HepG2 (cell line): Measurements from ENCODE around the gene CLPSL2. TPM values are rescaled to one million over a fixed set of nuclear protein-coding genes. Genes with fewer than 3 reads are reported as not detected.

ENCODE experiments used
- AHR ChIP-seq: IDR thresholded peaks from 2 replicates; pipeline ENCODE4 v1.6.1; 2018; ENCODE audit warnings: missing genetic modification reagents, missing compliant biosample characterization
- CCAR2 ChIP-seq: fragments of 200-400 bp; formaldehyde crosslinking; optimal IDR thresholded peaks from 2 replicates; pipeline ENCODE3; 2018; ENCODE audit warnings: low read depth, mild to moderate bottlenecking, low read length, moderate library complexity
- CEBPG ChIP-seq: IDR thresholded peaks from 2 replicates; pipeline ENCODE4 v1.6.1; 2016
- DR1 ChIP-seq: sonication (generic); formaldehyde crosslinking; IDR thresholded peaks from 2 replicates; pipeline ENCODE4 v1.8.0; 2021; ENCODE audit warnings: mild to moderate bottlenecking, missing genetic modification reagents, inconsistent platforms
- FOXA3 ChIP-seq: IDR thresholded peaks from 2 replicates; pipeline ENCODE4 v1.6.1; 2016; ENCODE audit warnings: missing genetic modification reagents, missing compliant biosample characterization
- KDM3A ChIP-seq: IDR thresholded peaks from 2 replicates; pipeline ENCODE4 v1.6.1; 2018; ENCODE audit warnings: low read depth, missing compliant biosample characterization
- KMT2A ChIP-seq: sonication (generic); formaldehyde crosslinking; IDR thresholded peaks from 2 replicates; pipeline ENCODE4 v1.4.0; 2020; ENCODE audit warnings: missing genetic modification reagents
- NFIB ChIP-seq: sonication (generic); formaldehyde crosslinking; IDR thresholded peaks from 2 replicates; pipeline ENCODE4 v1.9.0; 2021; ENCODE audit warnings: missing genetic modification reagents, mild to moderate bottlenecking, borderline replicate concordance
- PHF21A ChIP-seq: sonication (generic); formaldehyde crosslinking; IDR thresholded peaks from 2 replicates; pipeline ENCODE4 v1.5.0; 2020; ENCODE audit warnings: mild to moderate bottlenecking, missing genetic modification reagents
- TOE1 ChIP-seq: sonication (generic); formaldehyde crosslinking; IDR thresholded peaks from 2 replicates; pipeline ENCODE4 v1.4.0; 2020; ENCODE audit warnings: mild to moderate bottlenecking, missing genetic modification reagents
- ZBTB37 ChIP-seq: sonication (generic); formaldehyde crosslinking; IDR thresholded peaks from 2 replicates; pipeline ENCODE4 v1.4.0; 2020; ENCODE audit warnings: mild to moderate bottlenecking, missing genetic modification reagents
- ZBTB7B ChIP-seq: sonication (generic); formaldehyde crosslinking; IDR thresholded peaks from 2 replicates; pipeline ENCODE4 v1.4.0; 2020; ENCODE audit warnings: missing genetic modification reagents
- ZMYM3 ChIP-seq: sonication (generic); formaldehyde crosslinking; IDR thresholded peaks from 2 replicates; pipeline ENCODE4 v1.5.1; 2020; ENCODE audit warnings: mild to moderate bottlenecking, missing genetic modification reagents
- ZNF34 ChIP-seq: sonication (generic); formaldehyde crosslinking; IDR thresholded peaks from 2 replicates; pipeline ENCODE4 v1.4.0; 2020; ENCODE audit warnings: mild to moderate bottlenecking, missing genetic modification reagents, borderline replicate concordance
- ZNF788 ChIP-seq: sonication (generic); formaldehyde crosslinking; IDR thresholded peaks from 2 replicates; pipeline ENCODE4 v1.5.0; 2020; ENCODE audit warnings: mild to moderate bottlenecking, missing genetic modification reagents, borderline replicate concordance
- ZNF792 ChIP-seq: IDR thresholded peaks from 2 replicates; pipeline ENCODE4 v1.6.1; 2016
- ZNF800 ChIP-seq: sonication (generic); formaldehyde crosslinking; IDR thresholded peaks from 2 replicates; pipeline ENCODE4 v1.4.0; 2020; ENCODE audit warnings: missing genetic modification reagents
- ZSCAN9 ChIP-seq: IDR thresholded peaks from 2 replicates; pipeline ENCODE4 v1.6.1; 2016; ENCODE audit warnings: borderline replicate concordance
- polyA plus RNA-seq, 8 experiments: library from polyadenylated mRNA; depleted of rRNA in 3 of 8; stranded (reverse) in 7 of 8; unstranded in 1 of 8; fragments of >200 nt; fragmentation: Illumina TruSeq in 4 of 8; extraction: Trizol in 4 of 8; gene quantifications; 2 replicates each; pipeline versions ENCODE4 v1.2.1 to v1.2.3, GENCODE V29; 2011 to 2016; ENCODE audit warnings: low read depth in 4 of 8, missing spikeins in 1 of 8, mixed read lengths in 1 of 8; ENCODE audit not compliant: insufficient read depth in 1 of 8
- total RNA-seq, 5 experiments: library from RNA; depleted of rRNA; stranded (reverse); fragments of >200 nt; fragmentation: Illumina TruSeq; extraction: Trizol; gene quantifications; 2 replicates each; pipeline ENCODE4 v1.2.3, GENCODE V29; 2016; ENCODE audit warnings: low read depth in 1 of 5
- TF ChIP-seq, protein P1 (sequence below): sonication (generic); formaldehyde crosslinking; conservative IDR thresholded peaks from 2 replicates; pipeline ENCODE4 v1.4.0; 2020; ENCODE audit warnings: missing genetic modification reagents
- TF ChIP-seq, protein P2 (sequence below): sonication (generic); formaldehyde crosslinking; IDR thresholded peaks from 2 replicates; pipeline ENCODE4 v1.5.1; 2020; ENCODE audit warnings: missing genetic modification reagents, mild to moderate bottlenecking, borderline replicate concordance
- TF ChIP-seq, protein P3 (sequence below): sonication (generic); formaldehyde crosslinking; IDR thresholded peaks from 2 replicates; pipeline ENCODE4 v1.5.0; 2020; ENCODE audit warnings: mild to moderate bottlenecking, missing genetic modification reagents

The CLPSL2 gene
- total and polyA plus RNA-seq, 2 of the 13 experiments (the other 11 are each of a cell fraction or from before 2014, with no cell fraction given): not detected

GRCh38 chr6:35739645-35740524 is 36.5 kb upstream of the CLPSL2 start (continued):
- TF ChIP-seq FOXA3 (CRISPR knock-in tag) (peak; percentile 32; the same call in 1 of the 2 replicates), ZSCAN9 (CRISPR knock-in tag) (no peak), ZBTB7B (CRISPR knock-in tag) (no peak), TOE1 (no peak), KDM3A (CRISPR knock-in tag) (no peak), DR1 (CRISPR knock-in tag) (no peak), ZMYM3 (0 out of 2 replicates have a peak, but pooled peaks have one; percentile 33), ZNF800 (CRISPR knock-in tag) (no peak; the same call in 1 of the 2 replicates), CEBPG (0 out of 2 replicates have a peak, but pooled peaks have one; percentile 12), ZBTB37 (peak; percentile 60; the same call in 1 of the 2 replicates), AHR (CRISPR knock-in tag) (no peak), PHF21A (CRISPR knock-in tag) (peak; percentile 71; the same call in 1 of the 2 replicates), ZNF792 (no peak), KMT2A (CRISPR knock-in tag) (no peak), NFIB (CRISPR knock-in tag) (no peak), ZNF34 (CRISPR knock-in tag) (no peak), ZNF788 (CRISPR knock-in tag) (no peak), CCAR2 (no peak)
- TF ChIP-seq, protein P1, sequence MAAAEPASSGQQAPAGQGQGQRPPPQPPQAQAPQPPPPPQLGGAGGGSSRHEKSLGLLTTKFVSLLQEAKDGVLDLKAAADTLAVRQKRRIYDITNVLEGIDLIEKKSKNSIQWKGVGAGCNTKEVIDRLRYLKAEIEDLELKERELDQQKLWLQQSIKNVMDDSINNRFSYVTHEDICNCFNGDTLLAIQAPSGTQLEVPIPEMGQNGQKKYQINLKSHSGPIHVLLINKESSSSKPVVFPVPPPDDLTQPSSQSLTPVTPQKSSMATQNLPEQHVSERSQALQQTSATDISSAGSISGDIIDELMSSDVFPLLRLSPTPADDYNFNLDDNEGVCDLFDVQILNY (CRISPR knock-in tag): no peak
- TF ChIP-seq, protein P2, sequence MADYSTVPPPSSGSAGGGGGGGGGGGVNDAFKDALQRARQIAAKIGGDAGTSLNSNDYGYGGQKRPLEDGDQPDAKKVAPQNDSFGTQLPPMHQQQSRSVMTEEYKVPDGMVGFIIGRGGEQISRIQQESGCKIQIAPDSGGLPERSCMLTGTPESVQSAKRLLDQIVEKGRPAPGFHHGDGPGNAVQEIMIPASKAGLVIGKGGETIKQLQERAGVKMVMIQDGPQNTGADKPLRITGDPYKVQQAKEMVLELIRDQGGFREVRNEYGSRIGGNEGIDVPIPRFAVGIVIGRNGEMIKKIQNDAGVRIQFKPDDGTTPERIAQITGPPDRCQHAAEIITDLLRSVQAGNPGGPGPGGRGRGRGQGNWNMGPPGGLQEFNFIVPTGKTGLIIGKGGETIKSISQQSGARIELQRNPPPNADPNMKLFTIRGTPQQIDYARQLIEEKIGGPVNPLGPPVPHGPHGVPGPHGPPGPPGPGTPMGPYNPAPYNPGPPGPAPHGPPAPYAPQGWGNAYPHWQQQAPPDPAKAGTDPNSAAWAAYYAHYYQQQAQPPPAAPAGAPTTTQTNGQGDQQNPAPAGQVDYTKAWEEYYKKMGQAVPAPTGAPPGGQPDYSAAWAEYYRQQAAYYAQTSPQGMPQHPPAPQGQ (CRISPR knock-in tag): no peak
- TF ChIP-seq, protein P3, sequence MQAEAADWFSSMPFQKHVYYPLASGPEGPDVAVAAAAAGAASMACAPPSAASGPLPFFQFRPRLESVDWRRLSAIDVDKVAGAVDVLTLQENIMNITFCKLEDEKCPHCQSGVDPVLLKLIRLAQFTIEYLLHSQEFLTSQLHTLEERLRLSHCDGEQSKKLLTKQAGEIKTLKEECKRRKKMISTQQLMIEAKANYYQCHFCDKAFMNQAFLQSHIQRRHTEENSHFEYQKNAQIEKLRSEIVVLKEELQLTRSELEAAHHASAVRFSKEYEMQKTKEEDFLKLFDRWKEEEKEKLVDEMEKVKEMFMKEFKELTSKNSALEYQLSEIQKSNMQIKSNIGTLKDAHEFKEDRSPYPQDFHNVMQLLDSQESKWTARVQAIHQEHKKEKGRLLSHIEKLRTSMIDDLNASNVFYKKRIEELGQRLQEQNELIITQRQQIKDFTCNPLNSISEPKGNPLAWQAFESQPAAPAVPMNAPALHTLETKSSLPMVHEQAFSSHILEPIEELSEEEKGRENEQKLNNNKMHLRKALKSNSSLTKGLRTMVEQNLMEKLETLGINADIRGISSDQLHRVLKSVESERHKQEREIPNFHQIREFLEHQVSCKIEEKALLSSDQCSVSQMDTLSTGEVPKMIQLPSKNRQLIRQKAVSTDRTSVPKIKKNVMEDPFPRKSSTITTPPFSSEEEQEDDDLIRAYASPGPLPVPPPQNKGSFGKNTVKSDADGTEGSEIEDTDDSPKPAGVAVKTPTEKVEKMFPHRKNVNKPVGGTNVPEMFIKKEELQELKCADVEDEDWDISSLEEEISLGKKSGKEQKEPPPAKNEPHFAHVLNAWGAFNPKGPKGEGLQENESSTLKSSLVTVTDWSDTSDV: no peak
